Measurements from ENCODE around the gene FHIT.

GRCh38 chr3:60630953-60631352 lies 620.3 kb downstream of the FHIT start:
- TF ChIP-seq CTCF (IDR thresholded peaks at IDR 0.05; ENCODE audit: poor library complexity) (no peak), EZH2 (IDR thresholded peaks at IDR 0.05; ENCODE audit: borderline replicate concordance) (no peak), EZH2phosphoT487 (IDR thresholded peaks at IDR 0.05; ENCODE audit: low read depth, severe bottlenecking, unreplicated experiment) (no peak)

Data from hepatocyte (in vitro differentiated cells).